Measurements from ENCODE around the gene NAGPA. TPM values are rescaled to one million over a fixed set of nuclear protein-coding genes. Genes with fewer than 3 reads are reported as not detected.

The NAGPA gene
- total RNA-seq, 1 donor from 2014 or later = 6.6 TPM

GRCh38 chr16:4979164-4979563 lies 54.6 kb downstream of the NAGPA start:
- Histone ChIP-seq H3K4me1 (peaks cover 15% of the 10 kb centered on the region), H3K27ac (replicated peaks) (no peak overlapping the region), H3K9me3 (replicated peaks) (peaks cover 14% of the 10 kb centered on the region), H3K4me3 (no peak overlapping the region), H3K27me3 (ENCODE audit: low read depth) (no peaks in the 10 kb centered on the region), H3K36me3 (no peaks in the 10 kb centered on the region)
- intact Hi-C loops (cut with micrococcal nuclease) = no loop called here
- no peak for TF ChIP-seq CTCF (IDR thresholded peaks at IDR 0.05; ENCODE audit: borderline replicate concordance)
- DNase-seq = no peak

GRCh38 chr16:4976611-4977145 lies 57.1 kb downstream of the NAGPA start:
- no peak for TF ChIP-seq CTCF (IDR thresholded peaks at IDR 0.05; ENCODE audit: borderline replicate concordance)
- Histone ChIP-seq H3K36me3 (no peaks in the 10 kb centered on the region), H3K27ac (replicated peaks) (no peak overlapping the region), H3K9me3 (replicated peaks) (peaks cover 10% of the 10 kb centered on the region), H3K4me3 (no peak overlapping the region), H3K27me3 (ENCODE audit: low read depth) (no peaks in the 10 kb centered on the region), H3K4me1 (peaks cover 5% of the 10 kb centered on the region)
- intact Hi-C loops (cut with micrococcal nuclease) = no loop called here
- DNase-seq = no peak

GRCh38 chr16:4976079-4976478 lies 57.7 kb downstream of the NAGPA start:
- no peak overlapping the region for H3K27ac ChIP-seq (replicated peaks)
- no peak for DNase-seq
- TF ChIP-seq CTCF (IDR thresholded peaks at IDR 0.05; ENCODE audit: borderline replicate concordance) = no peak
- intact Hi-C loops (cut with micrococcal nuclease) = no loop called here
- H3K36me3 ChIP-seq = no peaks in the 10 kb centered on the region
- H3K4me3 ChIP-seq = no peak overlapping the region
- no peaks in the 10 kb centered on the region for H3K4me1 ChIP-seq
- no peaks in the 10 kb centered on the region for H3K27me3 ChIP-seq (ENCODE audit: low read depth)
- H3K9me3 ChIP-seq (replicated peaks) = peaks cover 10% of the 10 kb centered on the region

Other genes starting within 250 kb of the NAGPA start
- gene SEPTIN12, start 245.6 kb downstream of the NAGPA start, total RNA-seq = not detected
- not detected for gene SMIM22, start 238.6 kb downstream of the NAGPA start, total RNA-seq
- 97.4 TPM for gene ROGDI, start 231.3 kb downstream of the NAGPA start, total RNA-seq
- 86.7 TPM for gene GLYR1, start 186.6 kb downstream of the NAGPA start, total RNA-seq
- gene UBN1, start 186.5 kb downstream of the NAGPA start, total RNA-seq = 41.1 TPM
- 7.6 TPM for gene PPL, start 96.8 kb downstream of the NAGPA start, total RNA-seq
- gene SEC14L5, start 75.6 kb downstream of the NAGPA start, total RNA-seq = 15.5 TPM
- gene C16orf89, start 32.0 kb upstream of the NAGPA start, total RNA-seq = 5.9 TPM
- 7.3 TPM for gene ALG1, start 37.9 kb upstream of the NAGPA start, total RNA-seq
- 7.3 TPM for gene EEF2KMT, start 63.9 kb upstream of the NAGPA start, total RNA-seq